Prostate gland (tissue), 2 donors: ENCODE results near the gene MYLK. TPM values are rescaled to one million over a fixed set of nuclear protein-coding genes. Genes with fewer than 3 reads are reported as not detected.
"Not testable (repeated sequence)": the region's sequence is repeated elsewhere in the genome, so short reads cannot be mapped to it uniquely, and the experiment has no call there.

ENCODE experiments used
- DNase-seq: peaks from one replicate; pipeline ENCODE4 v3.0.0-alpha.2; 2019; ENCODE audit warnings: low spot score
- H3K27ac ChIP-seq, 2 donors: fragments of 200-600 bp; sonication (generic); 2 replicates each; pipeline ENCODE4 v1.5.1; 2017 to 2019
- H3K27me3 ChIP-seq: fragments of 200-600 bp; sonication (generic); replicated peaks from 2 replicates; pipeline ENCODE4 v1.5.1; 2019; ENCODE audit not compliant: insufficient read depth
- H3K36me3 ChIP-seq, 2 donors: fragments of 200-600 bp; sonication (generic); 1 replicate in 1 of 2; 2 replicates in 1 of 2; pipeline versions ENCODE4 v1.5.1 to v1.8.1; 2017 to 2019
- H3K4me1 ChIP-seq: fragments of 200-600 bp; sonication (generic); replicated peaks from 2 replicates; pipeline ENCODE4 v1.5.1; 2019
- H3K4me3 ChIP-seq, 2 donors: fragments of 200-600 bp; sonication (generic); 2 replicates each; pipeline ENCODE4 v1.5.1; 2017 to 2019
- H3K9me3 ChIP-seq: fragments of 200-600 bp; sonication (generic); 2 replicates; pipeline ENCODE4 v1.5.1; 2017
- POLR2A ChIP-seq: fragments of 450-650 bp; IDR thresholded peaks from one replicate; pipeline ENCODE4 v1.6.1; 2016; ENCODE audit warnings: antibody characterized with exemption, mild to moderate bottlenecking
- POLR2AphosphoS5 ChIP-seq: sonication (generic); formaldehyde crosslinking; IDR thresholded peaks from one replicate; pipeline ENCODE4 v1.6.1; 2017; ENCODE audit warnings: antibody characterized with exemption
- WGBS: methylation state at CpG from one replicate; pipeline ENCODE4 v1.1.5; 2018; 5-methylcytosine and 5-hydroxymethylcytosine counted together
- intact Hi-C: fragments of 100-400 bp; cut with DNase I; formaldehyde crosslinking; loops from one replicate; pipeline ENCODE4 v1.14.2; 2022
- total RNA-seq, 2 donors: library from RNA; depleted of rRNA; stranded (reverse); fragments of >200 nt; gene quantifications; one replicate each; pipeline ENCODE4 v1.1.0, GENCODE V29; 2016
- TF ChIP-seq, protein P1 (sequence below), 4 experiments: fragments of 200-600 bp in 2 of 4; fragments of 450-650 bp in 2 of 4; sonication (generic) in 2 of 4; IDR thresholded peaks; 1 replicate in 3 of 4; 2 replicates in 1 of 4; pipeline ENCODE4 v1.5.1; 2016 to 2019; ENCODE audit warnings: antibody characterized with exemption in 4 of 4, mild to moderate bottlenecking in 2 of 4, moderate library complexity in 2 of 4

The MYLK gene
- total RNA-seq, 2 donors from 2014 or later, result 345 to 600 TPM

GRCh38 chr3:123706871-123707270 is 177.3 kb downstream of the MYLK start:
- no peaks in the 10 kb centered on the region for H3K4me1 ChIP-seq
- H3K36me3 ChIP-seq, result no peaks in the 10 kb centered on the region
- TF ChIP-seq POLR2A (no peak), POLR2AphosphoS5 (no peak)
- TF ChIP-seq, protein P1, sequence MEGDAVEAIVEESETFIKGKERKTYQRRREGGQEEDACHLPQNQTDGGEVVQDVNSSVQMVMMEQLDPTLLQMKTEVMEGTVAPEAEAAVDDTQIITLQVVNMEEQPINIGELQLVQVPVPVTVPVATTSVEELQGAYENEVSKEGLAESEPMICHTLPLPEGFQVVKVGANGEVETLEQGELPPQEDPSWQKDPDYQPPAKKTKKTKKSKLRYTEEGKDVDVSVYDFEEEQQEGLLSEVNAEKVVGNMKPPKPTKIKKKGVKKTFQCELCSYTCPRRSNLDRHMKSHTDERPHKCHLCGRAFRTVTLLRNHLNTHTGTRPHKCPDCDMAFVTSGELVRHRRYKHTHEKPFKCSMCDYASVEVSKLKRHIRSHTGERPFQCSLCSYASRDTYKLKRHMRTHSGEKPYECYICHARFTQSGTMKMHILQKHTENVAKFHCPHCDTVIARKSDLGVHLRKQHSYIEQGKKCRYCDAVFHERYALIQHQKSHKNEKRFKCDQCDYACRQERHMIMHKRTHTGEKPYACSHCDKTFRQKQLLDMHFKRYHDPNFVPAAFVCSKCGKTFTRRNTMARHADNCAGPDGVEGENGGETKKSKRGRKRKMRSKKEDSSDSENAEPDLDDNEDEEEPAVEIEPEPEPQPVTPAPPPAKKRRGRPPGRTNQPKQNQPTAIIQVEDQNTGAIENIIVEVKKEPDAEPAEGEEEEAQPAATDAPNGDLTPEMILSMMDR (IDR thresholded peaks at IDR 0.05), result no peak
- intact Hi-C loops, result no loop called here
- no peaks in the 10 kb centered on the region for H3K9me3 ChIP-seq
- H3K4me3 ChIP-seq, result no peak overlapping the region
- 83% methylated on average over 8 of the region's 8 CpGs for WGBS
- no peak for DNase-seq
- H3K27ac ChIP-seq, result no peak overlapping the region
- H3K27me3 ChIP-seq, result no peaks in the 10 kb centered on the region

GRCh38 chr3:123705488-123706285 is 178.4 kb downstream of the MYLK start:
- Histone ChIP-seq H3K27me3 (no peaks in the 10 kb centered on the region), H3K27ac (peak overlapping the region in 1 of 2 donors; percentile 12), H3K4me3 (no peak overlapping the region), H3K36me3 (no peaks in the 10 kb centered on the region), H3K4me1 (no peaks in the 10 kb centered on the region), H3K9me3 (no peaks in the 10 kb centered on the region)
- intact Hi-C loops, result no loop called here
- TF ChIP-seq POLR2AphosphoS5 (no peak), POLR2A (no peak)
- TF ChIP-seq, protein P1 (IDR thresholded peaks at IDR 0.05), result no peak
- DNase-seq, result no peak
- 54% methylated on average over 12 of the region's 12 CpGs for WGBS

- not testable (repeated sequence) for H3K36me3 ChIP-seq, DNase-seq, H3K27me3 ChIP-seq, H3K4me1 ChIP-seq, H3K4me3 ChIP-seq, H3K9me3 ChIP-seq
- peak overlapping the region; percentile 14 to 19 for H3K27ac ChIP-seq
- WGBS, result 93% methylated on average over 3 of the region's 3 CpGs
- intact Hi-C loops, result loop anchor here (2.0 kb wide), 1 partner anchor 51 kb away; no protein-coding TSS in a partner anchor
Measured at GRCh38 chr3:123703663-123704062, 180.5 kb downstream of the MYLK start.

DNA sequence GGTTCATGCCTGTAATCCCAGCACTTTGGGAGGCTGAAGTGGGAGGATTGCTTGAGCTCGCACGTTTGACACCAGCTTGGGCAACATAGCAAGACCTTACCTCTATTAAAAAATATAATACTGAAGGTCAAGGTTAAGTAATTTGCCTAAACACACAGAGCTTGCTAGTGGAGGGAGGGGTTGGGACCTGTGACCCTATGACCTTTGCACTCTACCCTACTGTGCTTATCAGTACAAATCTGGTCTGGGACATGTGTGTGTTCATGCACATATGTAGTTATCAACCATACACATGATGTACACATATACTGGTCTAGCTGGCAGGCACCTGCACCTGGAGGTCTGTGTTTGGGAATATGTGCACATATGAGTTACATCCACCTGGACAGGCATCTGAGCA is 181.4 kb downstream of the MYLK start:
- H3K9me3 ChIP-seq, result no peaks in the 10 kb centered on the region
- 65% methylated on average over 2 of the region's 2 CpGs for WGBS
- H3K4me1 ChIP-seq, result no peaks in the 10 kb centered on the region
- no peak overlapping the region for H3K4me3 ChIP-seq
- TF ChIP-seq POLR2A (no peak), POLR2AphosphoS5 (no peak)
- TF ChIP-seq, protein P1 (IDR thresholded peaks at IDR 0.05), result no peak
- no peaks in the 10 kb centered on the region for H3K36me3 ChIP-seq
- DNase-seq, result no peak
- no peaks in the 10 kb centered on the region for H3K27me3 ChIP-seq
- intact Hi-C loops, result loop anchor here (2.0 kb wide), 1 partner anchor 50 kb away; no protein-coding TSS in a partner anchor
- peak overlapping the region; percentile 12 to 76 for H3K27ac ChIP-seq

DNA sequence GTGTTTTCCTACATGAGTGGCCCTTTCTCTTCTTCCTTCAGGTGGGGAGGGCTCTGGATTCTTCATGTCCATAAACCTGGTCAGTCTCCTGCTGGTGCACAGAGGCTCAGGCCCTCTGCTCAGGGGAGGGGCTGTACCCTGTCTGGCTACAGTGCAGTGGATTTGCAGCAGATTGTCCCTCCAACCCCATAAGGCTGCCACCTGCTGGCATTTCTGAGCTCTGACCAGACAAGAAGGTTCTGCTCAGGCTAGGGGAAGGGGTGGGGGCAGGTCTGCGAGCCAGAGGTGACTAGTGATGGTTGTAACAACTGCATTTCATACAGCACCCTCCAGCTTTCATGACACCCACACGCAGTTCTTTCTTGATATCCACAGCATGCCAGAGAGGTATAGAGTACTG is 182.1 kb downstream of the MYLK start:
- H3K4me3 ChIP-seq, H3K36me3 ChIP-seq, H3K9me3 ChIP-seq, H3K4me1 ChIP-seq, H3K27me3 ChIP-seq: not testable (repeated sequence)
- peak; percentile 54 for DNase-seq
- 29% methylated on average over 2 of the region's 2 CpGs for WGBS
- peak; percentile 21 for TF ChIP-seq POLR2AphosphoS5
- TF ChIP-seq, protein P1 (IDR thresholded peaks at IDR 0.05), result peak; percentile 8 to 62 (median 53)
- intact Hi-C loops, result loop anchor here (2.0 kb wide), 1 partner anchor 49 kb away; no protein-coding TSS in a partner anchor
- H3K27ac ChIP-seq, result peak overlapping the region; percentile 76 to 85
